ENCODE measurements around the gene ALX4. TPM values are rescaled to one million over a fixed set of nuclear protein-coding genes. Genes with fewer than 3 reads are reported as not detected.
A peak's percentile ranks its signal among the peaks of the same experiment; 100 is the strongest.

Gene ALX4
- total and polyA plus RNA-seq, 2 of the 8 experiments (the other 6 are each of a cell fraction or from before 2014, with no cell fraction given) = not detected

GRCh38 chr11:44338698-44339529 is 29.0 kb upstream of the ALX4 start:
- Histone ChIP-seq H4K91ac (replicated peaks; ENCODE audit: insufficient read length, low read length) (no peak overlapping the region), H3K79me2 (ENCODE audit: control insufficient read depth in 1 of 2, insufficient read depth in 2 of 2, low read length in 2 of 2) (no peaks in the 10 kb centered on the region), H3K9me3 (ENCODE audit: insufficient read depth in 2 of 2, low read depth in 1 of 2, low read length in 1 of 2) (no peaks in the 10 kb centered on the region), H3K27me3 (replicated peaks in 1 of 4; ENCODE audit: control insufficient read depth in 3 of 4, extremely low read depth in 1 of 4, insufficient read depth in 3 of 4, low read length in 3 of 4) (peaks cover 5 to 44% (median 34%) of the 10 kb centered on the region in 4 experiments), H2AFZ (ENCODE audit: low read length) (no peak overlapping the region), H3K14ac (ENCODE audit: insufficient read length) (no peak overlapping the region), H2AK5ac (ENCODE audit: low read depth, low read length) (no peak overlapping the region), H3K56ac (replicated peaks; ENCODE audit: insufficient read length, low read depth, low read length) (no peak overlapping the region), H3K9ac (replicated peaks in 1 of 4; ENCODE audit: extremely low read depth in 1 of 4, low read depth in 3 of 4, low read length in 3 of 4) (no peak overlapping the region), H4K8ac (ENCODE audit: extremely low read depth, insufficient read depth, low read length) (no peak overlapping the region), H3K27ac (ENCODE audit: low read depth, low read length) (no peak overlapping the region), H2BK15ac (ENCODE audit: low read length) (no peak overlapping the region), H3K4ac (replicated peaks; ENCODE audit: insufficient read length, low read depth, low read length) (no peak overlapping the region), H3K18ac (ENCODE audit: extremely low read depth, low read length) (no peak overlapping the region), H3K4me2 (ENCODE audit: insufficient read depth in 1 of 2, low read depth in 2 of 2, low read length in 2 of 2) (no peak overlapping the region), H4K20me1 (replicated peaks in 1 of 2; ENCODE audit: control insufficient read depth in 1 of 2, insufficient read depth in 2 of 2, low read length in 2 of 2) (no peaks in the 10 kb centered on the region), H2BK20ac (ENCODE audit: low read length) (no peak overlapping the region), H3K36me3 (ENCODE audit: control insufficient read depth in 2 of 4, insufficient read depth in 4 of 4, low read length in 3 of 4) (no peaks in the 10 kb centered on the region), H2BK120ac (replicated peaks; ENCODE audit: low read depth, low read length) (no peak overlapping the region), H3K4me3 (ENCODE audit: extremely low read depth in 1 of 4, insufficient read depth in 2 of 4, low read depth in 3 of 4, low read length in 4 of 4) (no peak overlapping the region), H2BK5ac (ENCODE audit: low read depth, low read length) (no peak overlapping the region), H3K4me1 (replicated peaks in 1 of 4; ENCODE audit: control insufficient read depth in 3 of 4, insufficient read depth in 4 of 4, low read length in 3 of 4) (peaks cover 3 to 7% (median 5%) of the 10 kb centered on the region in 4 experiments; a peak in 6 of 7 replicates), H3K23ac (ENCODE audit: insufficient read length) (no peak overlapping the region), H4K5ac (ENCODE audit: insufficient read length, low read depth, low read length) (no peak overlapping the region), H3K79me1 (ENCODE audit: low read depth, low read length) (no peaks in the 10 kb centered on the region), H3K23me2 (ENCODE audit: low read depth, low read length) (no peaks in the 10 kb centered on the region; the same call in 1 of the 2 replicates), H2BK12ac (ENCODE audit: low read depth, low read length) (no peak overlapping the region)
- DNase-seq (ENCODE audit: low read depth in 1 of 2, low spot score in 2 of 2) (no peak), FAIRE-seq (no peak)
- 75% methylated on average over 15 of the region's 16 CpGs; no CpG with 5 or more reads in 1 of the 2 experiments for WGBS, 2 experiments (ENCODE audit: extremely low coverage in 1 of 2, insufficient coverage in 1 of 2, insufficient read length in 1 of 2, insufficient replicate concordance in 2 of 2, low coverage in 1 of 2, low lambda C conversion rate in 2 of 2, missing lambda C conversion rate in 1 of 2)
- TF ChIP-seq SIX5 (IDR thresholded peaks at IDR 0.05; ENCODE audit: low read depth, low read length) = no peak
- 0 out of 2 replicates have a peak, but pooled peaks have one; percentile 20 for TF ChIP-seq TEAD4 (IDR thresholded peaks at IDR 0.05; ENCODE audit: low read depth, low read length)
- TF ChIP-seq SRF (IDR thresholded peaks at IDR 0.05; ENCODE audit: low read depth, low read length) = no peak
- no peak for TF ChIP-seq CTBP2 (IDR thresholded peaks at IDR 0.05; ENCODE audit: borderline replicate concordance, insufficient read depth, insufficient read length, low read length)
- CTCF ChIA-PET (ENCODE audit: partially characterized antibody) = interaction anchor here (0.6 to 4.6 kb wide), 12 partner anchors 9 to 245 kb away, joined by 3 to 18 read pairs (median 4); no protein-coding TSS in a partner anchor
- POLR2A ChIA-PET (ENCODE audit: partially characterized antibody) = no interaction called here
